HL-60 (cell line): ENCODE data around the gene OSTF1.

Experiments
- DNase-seq, 2 experiments: peaks; one replicate each; pipeline ENCODE4 v3.0.0-alpha.2; 2010 to 2020; ENCODE audit warnings: low read depth in 1 of 2, low spot score in 1 of 2
- H3K27ac ChIP-seq: fragments of 250-450 bp; sonication (Bioruptor Pico); replicated peaks from 2 replicates; pipeline ENCODE4 v1.5.1; 2020; ENCODE audit warnings: mild to moderate bottlenecking, moderate library complexity
- H3K27me3 ChIP-seq: fragments of 250-450 bp; sonication (Bioruptor Pico); 2 replicates; pipeline ENCODE4 v1.5.1; 2021; ENCODE audit warnings: mild to moderate bottlenecking, moderate library complexity; ENCODE audit not compliant: insufficient read depth, poor library complexity, severe bottlenecking
- H3K4me3 ChIP-seq: replicated peaks from 2 replicates; pipeline ENCODE4 v1.5.1; 2011; ENCODE audit warnings: mild to moderate bottlenecking, control low read depth, low read length; ENCODE audit not compliant: insufficient read depth
- GABPA ChIP-seq: IDR thresholded peaks from 2 replicates; pipeline ENCODE4 v1.6.1; 2012; ENCODE audit warnings: low read depth
- POLR2AphosphoS5 ChIP-seq: IDR thresholded peaks from 2 replicates; pipeline ENCODE4 v1.6.1; 2012; ENCODE audit warnings: low read depth
- SPI1 ChIP-seq: IDR thresholded peaks from 2 replicates; pipeline ENCODE4 v1.6.1; 2012; ENCODE audit warnings: low read depth, mild to moderate bottlenecking, borderline replicate concordance
- TF ChIP-seq, protein P1 (sequence below): IDR thresholded peaks from one replicate; pipeline ENCODE4 v1.5.1; 2011; ENCODE audit warnings: low read length, control low read depth, inconsistent platforms; ENCODE audit not compliant: insufficient read depth
- TF ChIP-seq, protein P2 (sequence below): IDR thresholded peaks from 2 replicates; pipeline ENCODE4 v1.6.1; 2012; ENCODE audit warnings: low read depth; ENCODE audit not compliant: insufficient replicate concordance

Gene OSTF1

GRCh38 chr9:75069171-75069570, 19.1 kb upstream of the OSTF1 start:
- Histone ChIP-seq H3K4me3 (no peak overlapping the region), H3K27me3 (no peaks in the 10 kb centered on the region), H3K27ac (no peak overlapping the region)
- TF ChIP-seq GABPA = no peak
- DNase-seq = no peak

DNA sequence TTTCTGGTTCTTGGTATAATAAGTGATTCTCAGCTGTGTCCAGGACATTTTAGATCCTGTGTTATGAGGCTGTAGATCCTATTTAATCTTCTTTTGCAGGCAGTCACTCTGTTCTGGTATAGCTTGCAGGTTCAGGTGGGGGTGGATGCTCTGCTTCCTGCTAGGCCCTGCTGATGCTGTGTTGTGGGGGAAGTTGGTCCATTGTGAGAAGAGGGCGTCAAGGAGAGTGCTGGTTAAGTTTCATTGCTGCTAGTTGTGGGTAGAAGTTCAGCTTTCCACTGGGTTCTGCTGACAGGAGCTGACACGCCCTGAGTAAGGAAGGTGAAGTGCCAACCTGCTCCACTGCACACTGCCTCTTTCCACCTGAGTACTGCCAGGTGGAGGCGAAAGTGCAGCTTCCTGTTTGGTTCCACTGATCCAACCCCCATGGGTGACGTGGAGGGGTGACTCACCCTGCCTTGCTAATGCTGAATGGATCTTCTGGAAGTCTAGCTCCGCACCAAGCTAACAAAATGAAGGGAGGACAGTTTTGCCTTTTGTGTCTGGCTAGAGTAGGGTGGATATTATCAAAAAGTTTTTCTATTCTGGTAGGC, 16.7 kb upstream of the OSTF1 start:
- no peak overlapping the region for H3K4me3 ChIP-seq
- DNase-seq = no peak
- no peaks in the 10 kb centered on the region for H3K27me3 ChIP-seq
- no peak overlapping the region for H3K27ac ChIP-seq
- TF ChIP-seq, protein P1, sequence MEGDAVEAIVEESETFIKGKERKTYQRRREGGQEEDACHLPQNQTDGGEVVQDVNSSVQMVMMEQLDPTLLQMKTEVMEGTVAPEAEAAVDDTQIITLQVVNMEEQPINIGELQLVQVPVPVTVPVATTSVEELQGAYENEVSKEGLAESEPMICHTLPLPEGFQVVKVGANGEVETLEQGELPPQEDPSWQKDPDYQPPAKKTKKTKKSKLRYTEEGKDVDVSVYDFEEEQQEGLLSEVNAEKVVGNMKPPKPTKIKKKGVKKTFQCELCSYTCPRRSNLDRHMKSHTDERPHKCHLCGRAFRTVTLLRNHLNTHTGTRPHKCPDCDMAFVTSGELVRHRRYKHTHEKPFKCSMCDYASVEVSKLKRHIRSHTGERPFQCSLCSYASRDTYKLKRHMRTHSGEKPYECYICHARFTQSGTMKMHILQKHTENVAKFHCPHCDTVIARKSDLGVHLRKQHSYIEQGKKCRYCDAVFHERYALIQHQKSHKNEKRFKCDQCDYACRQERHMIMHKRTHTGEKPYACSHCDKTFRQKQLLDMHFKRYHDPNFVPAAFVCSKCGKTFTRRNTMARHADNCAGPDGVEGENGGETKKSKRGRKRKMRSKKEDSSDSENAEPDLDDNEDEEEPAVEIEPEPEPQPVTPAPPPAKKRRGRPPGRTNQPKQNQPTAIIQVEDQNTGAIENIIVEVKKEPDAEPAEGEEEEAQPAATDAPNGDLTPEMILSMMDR = no peak
- TF ChIP-seq POLR2AphosphoS5 (no peak), GABPA (no peak)
- TF ChIP-seq, protein P2, sequence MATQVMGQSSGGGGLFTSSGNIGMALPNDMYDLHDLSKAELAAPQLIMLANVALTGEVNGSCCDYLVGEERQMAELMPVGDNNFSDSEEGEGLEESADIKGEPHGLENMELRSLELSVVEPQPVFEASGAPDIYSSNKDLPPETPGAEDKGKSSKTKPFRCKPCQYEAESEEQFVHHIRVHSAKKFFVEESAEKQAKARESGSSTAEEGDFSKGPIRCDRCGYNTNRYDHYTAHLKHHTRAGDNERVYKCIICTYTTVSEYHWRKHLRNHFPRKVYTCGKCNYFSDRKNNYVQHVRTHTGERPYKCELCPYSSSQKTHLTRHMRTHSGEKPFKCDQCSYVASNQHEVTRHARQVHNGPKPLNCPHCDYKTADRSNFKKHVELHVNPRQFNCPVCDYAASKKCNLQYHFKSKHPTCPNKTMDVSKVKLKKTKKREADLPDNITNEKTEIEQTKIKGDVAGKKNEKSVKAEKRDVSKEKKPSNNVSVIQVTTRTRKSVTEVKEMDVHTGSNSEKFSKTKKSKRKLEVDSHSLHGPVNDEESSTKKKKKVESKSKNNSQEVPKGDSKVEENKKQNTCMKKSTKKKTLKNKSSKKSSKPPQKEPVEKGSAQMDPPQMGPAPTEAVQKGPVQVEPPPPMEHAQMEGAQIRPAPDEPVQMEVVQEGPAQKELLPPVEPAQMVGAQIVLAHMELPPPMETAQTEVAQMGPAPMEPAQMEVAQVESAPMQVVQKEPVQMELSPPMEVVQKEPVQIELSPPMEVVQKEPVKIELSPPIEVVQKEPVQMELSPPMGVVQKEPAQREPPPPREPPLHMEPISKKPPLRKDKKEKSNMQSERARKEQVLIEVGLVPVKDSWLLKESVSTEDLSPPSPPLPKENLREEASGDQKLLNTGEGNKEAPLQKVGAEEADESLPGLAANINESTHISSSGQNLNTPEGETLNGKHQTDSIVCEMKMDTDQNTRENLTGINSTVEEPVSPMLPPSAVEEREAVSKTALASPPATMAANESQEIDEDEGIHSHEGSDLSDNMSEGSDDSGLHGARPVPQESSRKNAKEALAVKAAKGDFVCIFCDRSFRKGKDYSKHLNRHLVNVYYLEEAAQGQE = no peak

DNA sequence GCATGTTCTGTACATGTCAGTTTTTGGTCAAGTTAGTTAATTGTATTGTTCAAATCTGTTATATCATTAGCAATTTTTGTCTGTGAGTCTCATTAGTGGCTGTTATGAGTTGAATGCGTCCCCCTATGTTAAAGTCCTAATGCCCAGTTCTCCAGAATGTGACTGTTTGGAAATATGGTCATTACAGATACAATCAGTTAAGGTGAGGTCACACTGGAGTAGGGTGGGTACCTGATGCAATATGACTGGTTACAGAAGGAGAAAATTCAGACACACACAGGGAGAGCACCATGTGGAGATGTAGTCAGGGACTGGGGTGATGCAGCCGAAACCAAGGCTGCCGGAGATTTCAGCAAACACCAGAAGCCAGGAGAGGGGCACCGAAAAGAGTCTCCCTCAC, 15.4 kb upstream of the OSTF1 start:
- Histone ChIP-seq H3K27me3 (no peaks in the 10 kb centered on the region), H3K4me3 (no peak overlapping the region), H3K27ac (no peak overlapping the region)
- TF ChIP-seq, protein P2 = no peak
- no peak for TF ChIP-seq GABPA
- no peak for TF ChIP-seq SPI1
- TF ChIP-seq, protein P1 = no peak
- no peak for TF ChIP-seq POLR2AphosphoS5
- DNase-seq = no peak

DNA sequence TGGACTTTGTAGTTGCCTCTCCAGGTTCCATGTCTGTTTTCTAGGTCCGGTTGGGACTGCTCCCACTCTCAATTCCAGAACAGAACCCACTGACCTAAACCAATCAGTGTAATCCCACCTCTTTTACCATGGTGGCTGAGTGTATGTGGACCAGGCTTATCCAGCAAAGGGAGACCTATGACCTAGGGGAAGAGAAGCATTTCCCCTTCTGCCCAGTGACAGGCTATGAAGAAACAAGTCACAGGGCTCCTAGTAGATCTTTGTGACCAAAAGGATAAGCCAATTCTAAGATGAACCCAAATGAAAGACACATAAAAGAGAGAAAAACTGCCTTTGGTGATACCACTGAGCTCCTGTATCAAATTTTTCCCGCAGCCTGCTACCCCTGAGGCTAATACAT, 6.7 kb upstream of the OSTF1 start:
- TF ChIP-seq POLR2AphosphoS5 (no peak), GABPA (no peak), SPI1 (no peak)
- TF ChIP-seq, protein P1 = no peak
- TF ChIP-seq, protein P2 = no peak
- Histone ChIP-seq H3K4me3 (no peak overlapping the region), H3K27ac (no peak overlapping the region), H3K27me3 (no peaks in the 10 kb centered on the region)
- no peak for DNase-seq
